Cardiac atrium fibroblast (primary cell): ENCODE data around the gene TIMM44. TPM values are rescaled to one million over a fixed set of nuclear protein-coding genes. Genes with fewer than 3 reads are reported as not detected.

ENCODE experiments used
- total RNA-seq: library from RNA; depleted of rRNA; stranded (reverse); fragments of >200 nt; gene quantifications from 2 replicates; pipeline ENCODE4 v1.2.3, GENCODE V29; 2015

The TIMM44 gene
- 41.0 and 45.7 TPM in 2 replicates for total RNA-seq

GRCh38 chr19:7943444-7944176 lies at the start of gene TIMM44:
TSS of gene TIMM44 (minus strand) at chr19:7943666. CDS start at chr19:7943651, 15 bp downstream.

GRCh38 chr19:7926021-7926726 lies 17.3 kb downstream of the TIMM44 start, which contains the start of gene CTXN1:
TSS of gene CTXN1 (minus strand) at chr19:7926135. CDS start at chr19:7925538, 597 bp downstream.

GRCh38 chr19:7919610-7920518 lies 23.6 kb downstream of the TIMM44 start, which contains the start of gene SNAPC2:
TSS of gene SNAPC2 (plus strand) at chr19:7920338. CDS start at chr19:7920367, 29 bp downstream.

GRCh38 chr19:7914598-7915045 lies 28.8 kb downstream of the TIMM44 start, which contains the start of gene TGFBR3L:
TSS of gene TGFBR3L (plus strand) at chr19:7914830.

GRCh38 chr19:7903244-7904073 lies 40.0 kb downstream of the TIMM44 start, which contains the start of gene MAP2K7:
TSS of gene MAP2K7 (plus strand) at chr19:7903877. CDS start at chr19:7903945, 68 bp downstream.

GRCh38 chr19:7888145-7888825 lies 55.2 kb downstream of the TIMM44 start, which contains the start of gene LRRC8E:
TSS of gene LRRC8E (plus strand) at chr19:7888510. CDS start at chr19:7895604, 7,094 bp downstream.

Other genes with a start within 250 kb of the TIMM44 start
- not detected in 2 replicates for gene FCER2, start 241.5 kb downstream of the TIMM44 start, total RNA-seq
- not detected in 2 replicates for gene CLEC4G, start 211.6 kb downstream of the TIMM44 start, total RNA-seq
- gene CD209, start 196.1 kb downstream of the TIMM44 start, total RNA-seq, result not detected in 2 replicates
- not detected in 2 replicates for gene CLEC4M, start 180.4 kb downstream of the TIMM44 start, total RNA-seq
- 18.1 and 18.2 TPM in 2 replicates for gene EVI5L, start 113.4 kb downstream of the TIMM44 start, total RNA-seq
- not detected in 2 replicates for gene PRR36, start 69.3 kb downstream of the TIMM44 start, total RNA-seq
- gene LRRC8E, start 55.2 kb downstream of the TIMM44 start, total RNA-seq, result 5.6 and 5.7 TPM in 2 replicates
- gene MAP2K7, start 39.8 kb downstream of the TIMM44 start, total RNA-seq, result 8.5 and 10.0 TPM in 2 replicates
- gene TGFBR3L, start 28.8 kb downstream of the TIMM44 start, total RNA-seq, result 0.16 TPM in 1 of 2 replicates, not detected in the other
- gene SNAPC2, start 23.3 kb downstream of the TIMM44 start, total RNA-seq, result 31.8 and 34.7 TPM in 2 replicates
- 0.18 and 1.8 TPM in 2 replicates for gene CTXN1, start 17.5 kb downstream of the TIMM44 start, total RNA-seq
- 21.7 and 28.2 TPM in 2 replicates for gene ELAVL1, start 62.0 kb upstream of the TIMM44 start, total RNA-seq
- gene CCL25, start 109.1 kb upstream of the TIMM44 start, total RNA-seq, result not detected in 2 replicates
- not detected in 2 replicates for gene FBN3, start 205.9 kb upstream of the TIMM44 start, total RNA-seq